ENCODE results near the gene NANS. TPM values are rescaled to one million over a fixed set of nuclear protein-coding genes. Genes with fewer than 3 reads are reported as not detected.

NANS gene
- total RNA-seq, 2 donors from 2014 or later = 38.1 to 44.9 TPM

DNA sequence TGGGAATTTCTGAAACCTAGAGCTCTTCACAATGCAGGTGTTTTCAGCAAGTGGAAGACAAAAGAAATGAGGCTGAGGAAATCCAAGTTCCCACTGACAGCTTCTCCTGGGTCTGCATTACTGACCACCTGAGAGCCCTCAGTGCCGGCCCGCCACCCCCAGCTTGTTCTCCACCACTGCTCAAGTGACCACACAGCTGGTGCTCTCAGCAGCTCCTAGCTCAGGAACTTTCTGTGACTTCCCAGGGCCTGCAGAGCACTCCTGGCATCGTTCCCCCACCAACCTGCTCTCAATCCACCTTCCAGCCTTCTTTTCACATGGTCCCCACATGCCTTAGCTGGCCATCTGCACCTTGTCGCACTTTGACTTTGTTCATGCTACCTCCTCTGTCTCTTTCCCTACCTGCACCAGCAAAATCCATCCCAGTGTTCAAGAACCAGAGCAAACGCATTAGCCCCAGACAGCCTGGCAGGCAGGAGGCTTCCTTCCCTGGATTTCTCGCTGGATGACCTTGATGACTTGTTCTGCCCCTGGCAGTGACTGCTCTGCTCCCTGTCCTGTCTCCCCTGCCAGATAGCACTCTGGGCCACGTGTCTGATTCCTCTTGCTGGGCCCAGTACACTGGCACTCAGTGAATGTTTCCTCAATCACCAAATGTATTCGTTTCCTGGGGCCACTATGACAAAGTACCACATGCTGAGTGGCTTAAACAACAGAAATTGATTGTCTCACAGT, 35.1 kb upstream of the NANS start:
- H3K27me3 Mint-ChIP-seq = no peaks in the 10 kb centered on the region
- ATAC-seq (no peak), DNase-seq (no peak)
- no peaks in the 10 kb centered on the region for H3K9me3 ChIP-seq (ENCODE audit: control insufficient read depth, low read length, poor library complexity, severe bottlenecking)
- no peak overlapping the region for H3K4me3 Mint-ChIP-seq
- no peak overlapping the region for H3K27ac Mint-ChIP-seq
- peaks cover 13% of the 10 kb centered on the region for H3K36me3 Mint-ChIP-seq (ENCODE audit: low read depth)
- peaks cover 6% of the 10 kb centered on the region for H3K4me1 Mint-ChIP-seq

DNA sequence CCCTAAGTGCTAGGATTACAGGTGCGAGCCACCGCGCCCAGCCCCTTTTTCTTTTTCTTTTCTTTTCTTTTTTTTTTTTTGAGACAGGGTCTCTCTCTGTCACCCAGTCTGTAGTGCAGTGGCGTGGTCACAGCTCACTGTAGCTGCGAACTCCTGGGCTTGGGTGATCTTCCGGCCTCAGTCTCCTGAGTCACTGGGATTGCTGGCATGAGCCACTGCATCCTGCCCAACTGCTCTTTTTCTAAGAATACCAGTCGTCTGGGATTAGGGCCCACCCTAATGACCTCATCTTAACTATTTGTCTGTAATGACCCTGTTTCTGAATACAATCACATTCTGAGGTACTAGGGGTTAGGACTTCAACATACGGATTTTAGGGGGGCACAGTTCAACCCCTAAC, 34.1 kb upstream of the NANS start:
- no peak overlapping the region for H3K4me3 Mint-ChIP-seq
- H3K27me3 Mint-ChIP-seq = no peaks in the 10 kb centered on the region
- peaks cover 11% of the 10 kb centered on the region for H3K36me3 Mint-ChIP-seq (ENCODE audit: low read depth)
- ATAC-seq (no peak), DNase-seq (no peak)
- peak overlapping the region; percentile 51 for H3K27ac Mint-ChIP-seq
- H3K4me1 Mint-ChIP-seq = peaks cover 6% of the 10 kb centered on the region
- H3K9me3 ChIP-seq (ENCODE audit: control insufficient read depth, low read length, poor library complexity, severe bottlenecking) = no peaks in the 10 kb centered on the region

DNA sequence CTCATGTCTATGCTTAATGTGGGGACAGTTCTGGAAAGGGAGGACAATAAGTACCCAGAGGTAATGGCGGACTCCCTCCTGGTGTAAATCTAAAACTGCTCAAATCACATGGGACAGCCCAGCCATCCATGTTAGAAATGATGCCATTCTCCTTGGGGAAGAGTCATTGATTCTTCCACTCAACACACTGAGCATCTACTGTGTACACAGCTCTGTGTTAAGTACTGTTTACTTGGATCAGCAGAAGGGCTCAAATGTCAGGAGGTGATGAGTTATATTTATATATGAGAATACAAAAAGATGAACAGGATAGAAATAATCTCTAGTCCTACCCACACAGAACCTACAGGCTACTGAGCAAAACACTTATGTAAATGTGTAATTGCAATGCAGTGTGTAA, 31.8 kb upstream of the NANS start:
- H3K9me3 ChIP-seq (ENCODE audit: control insufficient read depth, low read length, poor library complexity, severe bottlenecking) = no peaks in the 10 kb centered on the region
- H3K4me1 Mint-ChIP-seq = peaks cover 8% of the 10 kb centered on the region
- no peak overlapping the region for H3K4me3 Mint-ChIP-seq
- peaks cover 9% of the 10 kb centered on the region for H3K36me3 Mint-ChIP-seq (ENCODE audit: low read depth)
- H3K27me3 Mint-ChIP-seq = no peaks in the 10 kb centered on the region
- DNase-seq = no peak
- H3K27ac Mint-ChIP-seq = peak overlapping the region; percentile 70
- no peak for ATAC-seq

GRCh38 chr9:98031169-98031568, 25.4 kb upstream of the NANS start:
- H3K27ac Mint-ChIP-seq = no peak overlapping the region
- DNase-seq (no peak), ATAC-seq (no peak)

GRCh38 chr9:98031935-98032334, 24.6 kb upstream of the NANS start:
- H3K9me3 ChIP-seq (ENCODE audit: control insufficient read depth, low read length, poor library complexity, severe bottlenecking) = no peaks in the 10 kb centered on the region
- Mint-ChIP-seq H3K36me3 (ENCODE audit: low read depth) (peaks cover 2% of the 10 kb centered on the region), H3K27me3 (no peaks in the 10 kb centered on the region), H3K4me3 (no peak overlapping the region), H3K4me1 (peaks cover 11% of the 10 kb centered on the region), H3K27ac (no peak overlapping the region)
- ATAC-seq = no peak
- no peak for DNase-seq

More at GRCh38 chr9:98031169-98031568, 25.4 kb upstream of the NANS start:
- no peaks in the 10 kb centered on the region for H3K27me3 Mint-ChIP-seq
- peaks cover 2% of the 10 kb centered on the region for H3K36me3 Mint-ChIP-seq (ENCODE audit: low read depth)
- no peak overlapping the region for H3K4me3 Mint-ChIP-seq
- H3K4me1 Mint-ChIP-seq = peaks cover 11% of the 10 kb centered on the region
- H3K9me3 ChIP-seq (ENCODE audit: control insufficient read depth, low read length, poor library complexity, severe bottlenecking) = no peaks in the 10 kb centered on the region

- Mint-ChIP-seq H3K36me3 (ENCODE audit: low read depth) (peaks cover 2% of the 10 kb centered on the region), H3K27ac (peak overlapping the region; percentile 80), H3K4me3 (no peak overlapping the region), H3K27me3 (peaks cover 4% of the 10 kb centered on the region), H3K4me1 (peaks cover 12% of the 10 kb centered on the region)
- ATAC-seq (peak; percentile 99), DNase-seq (peak; percentile 75 to 93 (median 80))
- H3K9me3 ChIP-seq (ENCODE audit: control insufficient read depth, low read length, poor library complexity, severe bottlenecking) = no peaks in the 10 kb centered on the region
Measured at GRCh38 chr9:98034593-98035546, 21.7 kb upstream of the NANS start.

DNA sequence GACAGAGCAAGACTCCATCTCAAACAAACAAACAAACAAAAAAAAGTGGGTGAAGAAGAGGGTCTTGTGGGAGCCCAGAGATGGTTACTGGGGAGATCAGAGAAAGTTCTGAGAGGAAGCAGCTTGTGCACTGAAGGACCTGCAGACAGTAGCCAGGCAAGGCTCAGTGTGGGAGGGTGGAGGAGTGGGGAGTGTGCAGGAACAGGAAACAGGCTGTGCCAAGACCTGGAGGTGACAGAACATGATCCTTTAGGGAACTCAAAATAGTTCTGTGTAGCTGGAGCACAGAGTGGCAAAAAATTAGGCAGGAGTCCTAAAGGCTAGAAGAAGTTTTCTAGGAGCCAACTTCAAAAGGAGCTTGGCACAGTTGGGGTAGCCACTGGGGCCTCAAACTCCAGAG, 19.2 kb upstream of the NANS start:
- ATAC-seq (no peak), DNase-seq (no peak)
- Mint-ChIP-seq H3K4me1 (peaks cover 12% of the 10 kb centered on the region), H3K4me3 (no peak overlapping the region), H3K36me3 (ENCODE audit: low read depth) (peaks cover 8% of the 10 kb centered on the region), H3K27me3 (peaks cover 15% of the 10 kb centered on the region), H3K27ac (no peak overlapping the region)
- H3K9me3 ChIP-seq (ENCODE audit: control insufficient read depth, low read length, poor library complexity, severe bottlenecking) = no peaks in the 10 kb centered on the region

- peaks cover 9% of the 10 kb centered on the region for H3K4me1 Mint-ChIP-seq
- H3K27me3 Mint-ChIP-seq = peaks cover 15% of the 10 kb centered on the region
- ATAC-seq (no peak), DNase-seq (no peak)
- no peak overlapping the region for H3K27ac Mint-ChIP-seq
- H3K36me3 Mint-ChIP-seq (ENCODE audit: low read depth) = peaks cover 6% of the 10 kb centered on the region
- H3K4me3 Mint-ChIP-seq = no peak overlapping the region
- no peaks in the 10 kb centered on the region for H3K9me3 ChIP-seq (ENCODE audit: control insufficient read depth, low read length, poor library complexity, severe bottlenecking)
Measured at GRCh38 chr9:98038958-98039357, 17.6 kb upstream of the NANS start.

DNA sequence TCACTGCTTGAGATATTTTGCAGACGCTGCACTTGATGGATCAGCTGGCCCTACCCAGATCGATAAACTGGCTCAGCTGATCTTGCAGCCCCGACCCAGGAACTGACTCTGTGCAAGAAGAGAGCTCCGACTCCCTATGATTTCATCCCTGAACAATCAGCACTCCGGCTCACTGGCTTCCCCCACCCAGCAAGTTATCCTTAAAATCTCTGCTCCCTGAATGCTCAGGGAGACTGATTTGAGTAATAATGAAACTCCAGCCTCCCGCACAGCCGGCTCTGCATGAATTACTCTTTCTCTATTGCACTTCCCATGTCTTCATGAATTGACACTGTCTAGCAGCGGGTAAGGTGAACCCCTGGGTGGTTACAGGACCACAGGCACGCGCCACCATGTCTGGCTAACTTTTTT, 16.9 kb upstream of the NANS start:
- no peak overlapping the region for H3K4me3 Mint-ChIP-seq
- H3K9me3 ChIP-seq (ENCODE audit: control insufficient read depth, low read length, poor library complexity, severe bottlenecking) = no peaks in the 10 kb centered on the region
- peaks cover 7% of the 10 kb centered on the region for H3K4me1 Mint-ChIP-seq
- peak overlapping the region; percentile 19 for H3K27ac Mint-ChIP-seq
- peaks cover 6% of the 10 kb centered on the region for H3K36me3 Mint-ChIP-seq (ENCODE audit: low read depth)
- DNase-seq (no peak), ATAC-seq (no peak)
- peaks cover 15% of the 10 kb centered on the region for H3K27me3 Mint-ChIP-seq

GRCh38 chr9:98040212-98040611, 16.3 kb upstream of the NANS start:
- Mint-ChIP-seq H3K36me3 (ENCODE audit: low read depth) (peaks cover 6% of the 10 kb centered on the region), H3K27me3 (peaks cover 15% of the 10 kb centered on the region), H3K27ac (peak overlapping the region; percentile 19), H3K4me1 (peaks cover 7% of the 10 kb centered on the region), H3K4me3 (no peak overlapping the region)
- ATAC-seq (no peak), DNase-seq (no peak)
- no peaks in the 10 kb centered on the region for H3K9me3 ChIP-seq (ENCODE audit: control insufficient read depth, low read length, poor library complexity, severe bottlenecking)

- no peak overlapping the region for H3K4me3 Mint-ChIP-seq
- ATAC-seq (no peak), DNase-seq (no peak)
- H3K27ac Mint-ChIP-seq = no peak overlapping the region
- peaks cover 8% of the 10 kb centered on the region for H3K4me1 Mint-ChIP-seq
- H3K27me3 Mint-ChIP-seq = peaks cover 15% of the 10 kb centered on the region
- H3K9me3 ChIP-seq (ENCODE audit: control insufficient read depth, low read length, poor library complexity, severe bottlenecking) = no peaks in the 10 kb centered on the region
- H3K36me3 Mint-ChIP-seq (ENCODE audit: low read depth) = peaks cover 6% of the 10 kb centered on the region
Measured at GRCh38 chr9:98043915-98044314, 12.6 kb upstream of the NANS start.

GRCh38 chr9:98045234-98046179, 11.0 kb upstream of the NANS start:
- Mint-ChIP-seq H3K36me3 (ENCODE audit: low read depth) (peaks cover under 1% of the 10 kb centered on the region), H3K27ac (peak overlapping the region; percentile 66), H3K27me3 (peaks cover 4% of the 10 kb centered on the region), H3K4me1 (peaks cover 6% of the 10 kb centered on the region), H3K4me3 (peak overlapping the region; percentile 62)
- no peak for DNase-seq
- ATAC-seq = peak; percentile 97
- H3K9me3 ChIP-seq (ENCODE audit: control insufficient read depth, low read length, poor library complexity, severe bottlenecking) = no peaks in the 10 kb centered on the region

DNA sequence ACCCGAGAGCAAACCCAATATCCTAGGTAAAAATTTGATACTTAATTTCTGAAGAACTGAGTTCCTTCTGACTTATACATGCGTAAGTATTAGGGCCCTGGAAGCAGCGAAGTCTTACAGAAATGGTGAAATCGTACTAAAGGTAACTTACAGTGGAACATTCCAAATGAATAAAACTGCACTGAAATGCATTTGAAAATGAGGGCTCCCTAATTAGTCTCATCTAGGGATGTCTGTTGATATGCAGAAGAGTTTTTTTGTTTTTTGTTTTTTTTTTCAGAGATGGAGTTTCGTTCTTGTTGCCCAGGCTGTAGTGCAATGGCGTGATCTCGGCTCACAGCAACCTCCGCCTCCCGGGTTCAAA, 10.4 kb upstream of the NANS start:
- no peaks in the 10 kb centered on the region for H3K9me3 ChIP-seq (ENCODE audit: control insufficient read depth, low read length, poor library complexity, severe bottlenecking)
- Mint-ChIP-seq H3K36me3 (ENCODE audit: low read depth) (no peaks in the 10 kb centered on the region), H3K4me1 (peaks cover 6% of the 10 kb centered on the region), H3K4me3 (peak overlapping the region; percentile 62), H3K27me3 (no peaks in the 10 kb centered on the region), H3K27ac (peak overlapping the region; percentile 66)
- no peak for ATAC-seq
- DNase-seq = no peak
